H54 (cell line): ENCODE measurements around the gene IL6ST.
"Not testable (repeated sequence)": the region's sequence is repeated elsewhere in the genome, so short reads cannot be mapped to it uniquely, and the experiment has no call there.

Source experiments
- DNase-seq: peaks from one replicate; pipeline ENCODE4 v3.0.0; 2011; ENCODE audit warnings: low spot score, mixed read lengths; ENCODE audit not compliant: insufficient read length
- FAIRE-seq: peaks from 3 replicates; lab custom pipeline; 2011; peaks lifted over from hg19 to GRCh38; lab: Jason Lieb, UNC
- POLR2A ChIP-seq: IDR thresholded peaks from 2 replicates; pipeline ENCODE4 v1.6.1; 2011; ENCODE audit warnings: low read depth, mild to moderate bottlenecking, low read length

IL6ST gene

GRCh38 chr5:56012281-56012963 lies 17.7 kb upstream of the IL6ST start:
- peak; percentile 23 for FAIRE-seq
- no peak for TF ChIP-seq POLR2A
- no peak for DNase-seq

DNA sequence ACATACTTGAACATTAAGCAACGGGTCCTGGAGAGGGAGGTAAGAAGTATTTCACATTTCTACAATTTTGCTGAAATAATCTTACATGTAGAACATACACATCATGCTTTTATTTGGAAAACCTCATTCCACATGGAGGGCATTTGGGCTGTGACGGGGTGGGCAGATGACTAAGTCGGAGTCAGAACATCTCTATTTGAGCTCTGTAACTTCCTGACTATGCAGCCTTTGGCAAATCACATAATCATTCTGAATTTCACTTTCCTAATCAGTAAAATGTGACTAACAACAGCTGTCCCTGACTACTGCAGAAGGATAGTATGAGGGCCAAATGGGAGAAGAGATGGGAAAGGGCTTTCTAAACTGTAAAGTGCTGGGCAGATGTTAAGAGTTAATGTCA lies 17.1 kb upstream of the IL6ST start:
- DNase-seq (no peak), FAIRE-seq (peak; percentile 88)
- no peak for TF ChIP-seq POLR2A

- DNase-seq, result no peak
- no peak for FAIRE-seq
- TF ChIP-seq POLR2A, result no peak
Observed at GRCh38 chr5:56010431-56010830, 15.7 kb upstream of the IL6ST start.

DNA sequence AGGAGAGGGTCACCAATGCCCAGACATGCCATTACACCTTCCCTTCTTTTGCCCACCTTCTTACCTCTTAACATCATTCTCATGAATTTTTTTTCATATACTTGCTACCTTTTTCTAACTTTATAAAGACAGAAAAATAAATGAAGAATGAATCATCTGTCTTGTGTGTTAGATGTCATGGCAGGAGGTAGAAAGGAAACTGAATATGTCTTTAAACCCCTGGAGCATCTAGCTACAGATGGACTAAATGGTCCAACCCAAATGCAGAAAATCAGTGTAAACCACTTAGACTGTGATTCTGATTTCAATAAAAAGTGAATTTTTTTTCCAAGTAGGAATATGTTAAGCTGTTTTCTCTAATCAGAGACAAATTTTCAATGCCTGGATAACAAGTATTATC lies 11.8 kb upstream of the IL6ST start:
- FAIRE-seq, result no peak
- no peak for DNase-seq
- TF ChIP-seq POLR2A, result no peak

DNA sequence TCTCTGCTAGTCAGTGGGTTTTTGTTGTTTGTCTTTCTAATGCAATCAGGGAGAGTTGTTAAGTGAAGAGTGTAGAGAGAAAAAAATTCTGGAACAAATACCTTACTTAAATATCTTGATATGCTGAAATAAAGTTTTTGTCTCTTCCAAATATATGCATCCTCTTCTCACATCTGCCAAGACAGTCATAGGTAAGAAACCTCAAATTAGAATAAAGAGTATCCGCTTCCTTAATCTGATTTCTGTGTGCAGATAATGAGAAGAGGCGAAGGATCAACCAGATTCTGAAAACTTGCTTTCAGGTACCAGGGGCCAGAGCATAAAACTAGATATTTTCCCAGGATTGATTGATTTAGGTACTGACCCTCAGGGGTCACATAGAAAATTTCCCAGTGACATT lies 11.3 kb upstream of the IL6ST start:
- no peak for TF ChIP-seq POLR2A
- DNase-seq, result no peak
- no peak for FAIRE-seq

- FAIRE-seq (no peak), DNase-seq (no peak)
- no peak for TF ChIP-seq POLR2A
Observed at GRCh38 chr5:56004874-56005273, 10.1 kb upstream of the IL6ST start.

- no peak for TF ChIP-seq POLR2A
- FAIRE-seq (no peak), DNase-seq (no peak)
Observed at GRCh38 chr5:56003679-56004078, 8.9 kb upstream of the IL6ST start.

DNA sequence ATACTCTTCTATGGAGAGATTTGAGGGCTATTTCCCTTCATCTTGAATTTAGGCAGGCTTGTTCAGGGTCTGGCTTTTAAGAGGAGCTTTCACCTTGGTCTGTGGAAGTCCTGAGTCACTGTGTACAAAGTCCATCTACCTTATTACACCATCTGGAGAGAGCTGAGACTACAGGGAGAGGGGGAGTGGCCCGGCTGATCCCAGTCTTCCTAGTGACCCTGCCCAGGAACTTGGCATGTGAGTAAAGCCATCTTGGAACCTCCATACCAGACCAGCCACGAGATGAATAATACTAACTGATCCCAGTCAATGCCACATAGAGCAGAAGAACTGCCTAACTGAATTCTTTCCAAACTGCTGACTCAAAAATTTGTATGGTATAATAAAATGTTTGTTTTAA lies 8.4 kb upstream of the IL6ST start:
- DNase-seq, result no peak
- no peak for TF ChIP-seq POLR2A
- FAIRE-seq, result peak; percentile 41

DNA sequence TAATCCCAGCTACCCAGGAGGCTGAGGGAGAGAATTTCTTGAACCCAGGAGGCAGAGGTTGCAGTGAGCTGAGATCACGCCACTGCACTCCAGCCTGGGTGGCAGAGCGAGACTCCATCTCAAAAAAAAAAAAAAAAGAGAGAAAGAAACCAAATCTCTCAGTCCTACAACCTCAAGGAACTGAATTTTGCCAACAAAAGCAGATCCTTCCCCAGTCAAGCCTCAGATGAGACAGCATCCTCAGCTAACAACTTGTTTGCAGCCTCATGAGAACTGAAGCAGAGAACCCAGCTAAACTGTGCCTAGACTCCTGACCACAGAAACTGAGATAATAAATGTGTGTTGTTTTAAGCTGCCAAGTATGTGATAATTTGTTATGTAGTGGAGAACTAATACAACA lies 7.5 kb upstream of the IL6ST start:
- TF ChIP-seq POLR2A, result no peak
- FAIRE-seq (no peak), DNase-seq (no peak)

DNA sequence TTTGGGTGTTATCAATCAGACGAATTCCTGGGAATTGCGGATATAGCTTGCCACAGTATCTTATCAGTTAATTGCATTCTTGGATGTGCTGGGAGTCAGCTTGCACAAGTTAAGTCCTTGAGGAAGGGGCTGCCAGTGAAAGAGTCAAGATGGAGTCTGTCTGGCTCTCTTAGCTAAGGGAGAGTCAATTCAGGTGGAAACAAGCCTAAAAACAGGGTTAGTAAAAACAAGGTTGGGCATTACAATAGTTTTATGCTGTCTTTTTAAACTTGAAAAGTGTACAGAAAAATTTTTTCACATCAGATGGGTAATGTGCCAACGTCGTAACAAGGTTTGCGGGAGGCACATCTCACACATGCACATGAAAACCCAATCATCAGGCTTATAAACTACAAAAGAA lies 5.5 kb upstream of the IL6ST start:
- FAIRE-seq, result not testable (repeated sequence)

GRCh38 chr5:55998966-55999365 lies 4.2 kb upstream of the IL6ST start:
- DNase-seq (no peak), FAIRE-seq (no peak)
- TF ChIP-seq POLR2A, result no peak

More for the DNA sequence above, 5.5 kb upstream of the IL6ST start:
- DNase-seq, result not testable (repeated sequence)

GRCh38 chr5:55997742-55998351 lies 3.1 kb upstream of the IL6ST start:
- DNase-seq, result no peak
- TF ChIP-seq POLR2A, result no peak
- peak; percentile 91 for FAIRE-seq

- FAIRE-seq (peak; percentile 84), DNase-seq (peak; percentile 83)
- peak; percentile 54; the same call in 1 of the 2 replicates for TF ChIP-seq POLR2A
Observed at GRCh38 chr5:55994998-55995914, 493 bp upstream of the IL6ST start.

DNA sequence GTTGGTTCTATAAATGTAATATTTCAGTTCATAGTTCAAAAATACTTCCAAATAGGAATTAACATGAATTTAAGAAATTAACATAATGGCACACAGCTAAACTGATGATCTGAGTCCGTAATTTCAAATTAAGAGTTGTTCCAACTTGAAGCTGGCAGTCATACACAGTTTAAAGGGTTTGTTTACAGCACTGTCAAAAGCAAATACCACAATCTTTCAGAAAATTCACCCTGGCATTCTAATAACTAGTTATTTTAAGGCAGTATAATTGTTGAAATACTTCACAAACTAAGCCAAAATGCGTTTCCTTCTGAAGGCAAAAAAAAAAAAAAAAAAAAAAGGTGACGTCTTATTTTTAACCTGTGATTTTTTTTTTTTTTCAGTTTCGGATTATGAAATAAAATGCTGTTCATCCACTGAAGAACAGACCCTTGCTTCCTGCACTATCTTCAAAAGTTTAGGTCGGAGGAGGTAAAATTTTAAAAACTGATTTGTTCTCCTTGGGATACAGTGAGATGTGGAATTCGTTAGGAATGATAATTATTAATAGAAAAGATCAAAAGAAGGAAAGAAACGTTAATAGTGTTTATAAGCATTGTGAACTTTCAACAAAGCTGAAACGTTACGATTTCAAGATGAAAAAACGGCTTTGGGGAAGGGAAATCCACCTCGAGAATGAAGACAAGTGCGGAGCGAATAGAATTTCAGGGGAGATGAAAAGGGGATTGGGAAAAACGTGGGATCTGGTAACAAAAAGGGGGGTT lies 850 bp downstream of the IL6ST start:
- no peak for TF ChIP-seq POLR2A

More for the DNA sequence above, 850 bp downstream of the IL6ST start:
- peak; percentile 15 for FAIRE-seq
- DNase-seq, result no peak
